A673 (cell line): ENCODE results near the gene UBALD2.

Experiments used
- EZH2 ChIP-seq: fragments of 200-600 bp; sonication (generic); IDR thresholded peaks from 2 replicates; pipeline ENCODE4 v1.6.1; 2017; ENCODE audit warnings: borderline replicate concordance, low read depth, mild to moderate bottlenecking, mixed read lengths, antibody characterized with exemption, low read length; ENCODE audit not compliant: poor library complexity, severe bottlenecking
- TF ChIP-seq, protein P1 (sequence below): fragments of 300-800, 200-600 bp; sonication (generic); conservative IDR thresholded peaks from 2 replicates; pipeline ENCODE4 v1.5.1; 2017; ENCODE audit warnings: low read depth, mild to moderate bottlenecking, antibody characterized with exemption, low read length, moderate library complexity, mixed read lengths

DNA sequence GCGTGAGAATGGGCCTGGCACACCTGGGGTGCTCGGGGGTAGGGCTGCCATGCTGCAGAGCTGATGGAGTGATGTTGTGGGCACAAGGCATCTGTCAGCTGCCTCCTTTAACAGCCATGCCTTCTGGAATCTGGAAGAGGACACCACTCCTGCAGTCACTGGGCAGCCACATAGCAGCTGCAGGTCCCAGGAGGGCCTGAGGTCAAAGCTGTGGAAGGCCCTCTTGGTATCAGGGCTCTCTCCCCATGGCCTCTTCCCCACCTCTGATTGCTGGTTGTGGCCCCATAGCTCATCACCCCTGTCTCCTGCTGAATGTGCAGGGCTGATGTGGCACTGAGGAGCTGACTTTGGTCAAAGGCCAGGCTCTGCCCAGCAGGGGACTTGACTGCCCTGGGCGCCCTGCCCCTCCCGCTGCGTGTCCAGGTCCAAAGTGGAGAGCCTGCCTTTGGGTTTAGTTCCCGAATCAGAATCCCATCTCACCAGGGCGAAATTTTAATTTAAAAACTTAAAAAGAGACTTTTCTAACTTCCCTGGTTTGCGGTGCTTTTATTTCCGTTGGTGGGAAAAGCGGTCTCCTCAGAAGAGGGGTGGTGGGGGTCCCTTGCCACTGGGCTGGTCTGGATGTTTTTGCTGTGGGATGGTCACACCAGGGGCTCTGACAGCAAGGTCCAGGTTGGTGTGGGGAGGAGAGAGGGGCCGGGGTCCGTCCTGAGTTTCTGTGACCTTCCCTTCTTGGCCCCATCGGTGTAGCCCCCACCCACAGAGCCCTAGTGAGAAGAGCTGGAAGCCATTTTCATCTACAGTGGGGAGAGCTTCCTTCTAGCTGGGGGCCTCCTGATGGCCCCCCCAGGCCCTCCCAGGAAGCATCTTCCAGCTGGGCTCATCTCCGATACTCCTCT lies 5.9 kb downstream of the UBALD2 start:
- TF ChIP-seq, protein P1, sequence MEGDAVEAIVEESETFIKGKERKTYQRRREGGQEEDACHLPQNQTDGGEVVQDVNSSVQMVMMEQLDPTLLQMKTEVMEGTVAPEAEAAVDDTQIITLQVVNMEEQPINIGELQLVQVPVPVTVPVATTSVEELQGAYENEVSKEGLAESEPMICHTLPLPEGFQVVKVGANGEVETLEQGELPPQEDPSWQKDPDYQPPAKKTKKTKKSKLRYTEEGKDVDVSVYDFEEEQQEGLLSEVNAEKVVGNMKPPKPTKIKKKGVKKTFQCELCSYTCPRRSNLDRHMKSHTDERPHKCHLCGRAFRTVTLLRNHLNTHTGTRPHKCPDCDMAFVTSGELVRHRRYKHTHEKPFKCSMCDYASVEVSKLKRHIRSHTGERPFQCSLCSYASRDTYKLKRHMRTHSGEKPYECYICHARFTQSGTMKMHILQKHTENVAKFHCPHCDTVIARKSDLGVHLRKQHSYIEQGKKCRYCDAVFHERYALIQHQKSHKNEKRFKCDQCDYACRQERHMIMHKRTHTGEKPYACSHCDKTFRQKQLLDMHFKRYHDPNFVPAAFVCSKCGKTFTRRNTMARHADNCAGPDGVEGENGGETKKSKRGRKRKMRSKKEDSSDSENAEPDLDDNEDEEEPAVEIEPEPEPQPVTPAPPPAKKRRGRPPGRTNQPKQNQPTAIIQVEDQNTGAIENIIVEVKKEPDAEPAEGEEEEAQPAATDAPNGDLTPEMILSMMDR: no peak
- TF ChIP-seq EZH2: no peak
